NAMALWA (cell line): ENCODE data around the gene MS4A10.

Experiments used
- DNase-seq: peaks from one replicate; pipeline ENCODE4 v3.0.0-alpha.2; 2015; ENCODE audit warnings: low spot score

MS4A10 gene

GRCh38 chr11:60825118-60825517 is 40.0 kb downstream of the MS4A10 start:
- DNase-seq, result no peak

- DNase-seq, result no peak
Measured at GRCh38 chr11:60825790-60826189, 40.7 kb downstream of the MS4A10 start.

DNA sequence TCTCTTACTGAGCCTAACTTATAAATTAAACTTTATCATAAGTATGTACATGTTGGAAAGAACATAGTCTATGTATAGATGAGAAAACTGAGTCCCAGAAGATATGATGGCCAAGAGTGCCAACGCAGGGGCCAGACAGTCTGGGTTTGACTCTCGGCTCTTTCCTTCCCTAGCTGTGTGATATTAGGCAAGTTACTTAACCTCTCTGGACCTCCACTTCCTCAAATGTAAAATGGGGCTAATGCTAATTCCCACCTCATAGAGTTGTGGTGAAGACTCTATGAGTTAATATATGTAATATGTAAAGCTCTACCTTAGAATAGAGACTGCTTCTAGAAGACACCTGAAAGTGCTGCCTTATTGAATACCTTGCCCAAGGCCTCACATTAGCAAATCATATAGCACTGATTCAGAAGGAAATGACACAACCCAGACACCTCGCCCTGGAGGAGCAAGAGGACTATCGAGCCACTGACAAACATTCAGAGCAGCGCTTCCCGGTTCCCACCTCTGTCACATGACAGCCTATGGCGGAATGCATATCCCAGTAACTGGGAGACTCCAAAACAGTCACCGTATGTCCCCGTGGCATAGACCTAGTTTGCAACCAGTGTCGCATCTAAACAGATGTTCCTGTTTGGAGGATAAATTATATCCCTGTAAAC is 45.5 kb downstream of the MS4A10 start:
- no peak for DNase-seq

DNA sequence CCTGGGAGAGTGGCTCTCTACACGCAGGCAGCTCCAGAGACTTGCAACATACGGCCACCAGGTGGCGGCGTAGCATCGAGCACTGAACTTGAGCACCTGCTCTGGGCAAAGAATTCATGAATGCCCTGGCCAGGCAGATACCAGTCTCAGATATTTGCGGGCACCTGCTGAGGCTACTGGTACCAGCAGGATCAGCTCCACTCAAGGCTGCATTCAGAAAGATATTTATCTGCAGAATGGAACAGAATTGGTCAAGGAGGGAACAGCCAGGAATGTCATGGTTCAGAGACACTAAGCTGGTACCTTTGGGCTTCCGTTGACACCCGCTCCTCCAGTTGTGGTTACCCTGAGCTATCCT is 46.0 kb downstream of the MS4A10 start:
- peak; percentile 86 for DNase-seq

GRCh38 chr11:60831501-60832079 is 46.5 kb downstream of the MS4A10 start:
- no peak for DNase-seq

DNA sequence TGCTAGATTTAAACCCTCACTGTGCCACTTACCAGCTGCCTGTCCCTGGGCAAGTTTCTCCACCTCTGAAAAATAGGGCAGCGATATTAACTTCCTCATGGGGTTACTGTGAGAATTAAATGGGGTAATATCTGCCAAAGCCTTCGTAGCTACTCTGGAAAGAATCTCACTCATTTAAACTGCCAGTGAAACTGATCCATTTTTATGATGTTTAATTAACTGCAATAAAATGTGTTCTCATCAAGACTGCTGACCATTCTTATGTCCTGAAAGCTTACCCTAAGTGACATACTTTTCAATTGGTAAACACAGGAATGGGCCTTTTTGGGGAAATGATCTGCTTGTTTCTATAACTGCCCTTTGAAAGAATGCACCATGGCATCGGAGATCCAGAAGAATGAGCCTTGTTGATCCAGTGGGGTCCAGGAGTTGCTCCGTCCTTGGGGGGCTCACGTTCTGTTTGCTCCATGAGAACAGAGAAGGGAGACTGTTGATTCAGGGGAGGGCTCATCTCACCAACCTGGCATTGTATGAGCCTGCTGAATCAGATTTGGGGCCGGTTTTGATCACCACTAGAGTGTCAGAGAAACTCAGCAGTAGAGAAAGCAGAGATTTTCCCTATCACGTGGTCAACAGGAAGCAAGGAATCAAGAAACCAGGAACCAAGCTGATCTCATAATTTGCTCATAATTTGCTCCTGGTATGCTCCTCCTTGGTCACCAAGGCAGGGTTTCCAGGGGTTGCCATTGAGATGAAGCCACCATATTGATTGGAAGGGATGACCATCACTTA is 49.8 kb downstream of the MS4A10 start:
- no peak for DNase-seq

DNA sequence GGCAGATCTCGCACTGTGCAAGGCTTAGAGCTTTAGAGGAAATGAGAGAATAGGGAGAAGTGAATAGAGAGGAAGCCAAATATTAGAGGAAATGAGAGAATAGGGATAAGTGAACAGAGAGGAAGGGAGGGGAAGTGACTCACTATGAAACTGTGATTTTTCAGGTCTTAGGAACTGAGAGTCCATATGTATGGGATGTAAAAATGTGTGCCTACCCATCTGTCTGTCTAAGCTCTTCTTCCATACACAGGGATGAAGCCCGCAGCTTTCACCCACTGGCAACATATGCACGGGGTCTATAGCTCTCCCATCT is 50.4 kb downstream of the MS4A10 start:
- DNase-seq, result no peak

GRCh38 chr11:60836866-60837515 is 51.9 kb downstream of the MS4A10 start:
- no peak for DNase-seq

DNA sequence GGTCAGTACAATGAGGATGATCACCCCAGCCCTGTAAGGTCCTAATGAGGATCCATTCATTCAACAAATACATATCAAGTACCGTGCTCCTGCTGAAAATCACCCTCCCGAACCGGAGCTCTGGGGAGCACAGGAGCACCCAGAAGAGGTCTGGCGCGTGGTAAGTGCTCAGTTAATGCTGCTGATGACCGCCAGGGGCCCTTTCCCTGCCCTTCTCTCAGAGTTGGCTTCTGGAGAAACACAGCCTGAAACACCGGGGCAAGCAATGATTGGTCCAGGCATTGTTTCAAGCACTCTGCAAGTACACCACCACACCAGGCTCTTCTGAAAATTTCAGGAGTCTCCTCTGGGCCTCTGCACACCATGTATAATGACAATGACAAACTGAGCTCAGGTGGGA is 53.0 kb downstream of the MS4A10 start:
- DNase-seq, result no peak

GRCh38 chr11:60840470-60841430 is 55.6 kb downstream of the MS4A10 start:
- no peak for DNase-seq

GRCh38 chr11:60841797-60842667 is 56.9 kb downstream of the MS4A10 start, which contains the start of gene CCDC86:
Gene CCDC86, plus strand, starts transcription at chr11:60842113. Its CDS starts 12 bp downstream, at chr11:60842125.
- DNase-seq, result peak; percentile 97

DNA sequence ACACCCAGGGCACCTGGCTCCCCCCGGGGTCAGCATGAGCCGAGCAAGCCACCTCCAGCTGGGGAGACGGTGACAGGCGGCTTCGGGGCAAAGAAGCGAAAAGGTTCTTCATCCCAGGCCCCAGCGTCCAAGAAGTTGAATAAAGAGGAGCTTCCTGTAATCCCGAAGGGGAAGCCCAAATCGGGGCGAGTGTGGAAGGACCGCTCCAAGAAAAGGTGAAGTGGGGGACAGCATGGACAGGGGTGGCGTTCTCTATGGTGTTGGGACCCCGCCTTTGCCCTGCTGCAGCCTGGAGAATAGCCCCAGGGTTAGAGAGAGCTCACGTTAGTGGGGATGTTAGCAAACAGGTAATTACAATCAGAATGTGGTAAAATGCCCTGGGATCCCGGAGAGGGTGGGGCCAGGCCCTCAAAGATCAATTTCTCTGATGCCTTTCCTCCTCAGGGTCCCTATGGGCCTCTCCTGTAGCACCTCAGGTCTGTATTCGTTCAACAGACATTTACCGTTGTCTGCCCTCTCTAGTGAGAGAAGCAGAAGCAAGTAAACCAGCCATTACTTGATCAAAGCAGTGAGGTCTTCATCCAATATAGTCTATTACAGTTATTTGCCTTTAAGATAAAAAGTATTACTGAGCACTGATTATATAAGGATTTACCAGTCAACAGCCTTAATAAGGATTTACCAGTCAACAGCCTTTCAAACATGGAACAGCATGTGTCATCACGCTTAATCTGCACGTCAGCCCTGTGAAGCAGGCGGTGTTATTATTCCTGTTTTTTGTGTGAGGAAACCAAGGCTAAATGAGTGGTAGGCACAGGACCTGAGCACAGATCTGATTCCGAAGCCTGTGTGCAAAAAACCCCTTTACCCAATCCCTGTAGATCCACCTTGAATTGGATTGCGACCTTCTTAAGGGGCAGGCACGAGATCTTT is 57.8 kb downstream of the MS4A10 start:
- peak; percentile 31 for DNase-seq

- no peak for DNase-seq
Measured at GRCh38 chr11:60844045-60844869, 59.1 kb downstream of the MS4A10 start.

DNA sequence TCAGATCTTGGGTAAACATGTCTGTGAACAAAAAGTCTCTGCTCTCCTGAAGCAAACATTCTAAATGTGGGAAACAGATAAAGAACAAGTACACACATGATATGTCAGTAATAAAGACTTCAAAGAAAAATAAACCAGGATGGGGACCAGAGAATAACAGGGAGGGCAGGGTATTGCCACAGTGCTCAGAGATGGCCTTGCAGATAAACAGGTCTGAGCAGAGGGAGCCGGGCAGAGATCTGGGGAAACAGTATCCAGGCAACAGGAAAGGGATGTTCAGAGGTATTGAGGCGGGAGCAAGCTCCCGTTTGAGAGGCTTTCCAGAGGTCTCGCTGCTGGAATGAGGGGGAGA is 59.7 kb downstream of the MS4A10 start:
- no peak for DNase-seq

- no peak for DNase-seq
Measured at GRCh38 chr11:60845338-60845737, 60.2 kb downstream of the MS4A10 start.

DNA sequence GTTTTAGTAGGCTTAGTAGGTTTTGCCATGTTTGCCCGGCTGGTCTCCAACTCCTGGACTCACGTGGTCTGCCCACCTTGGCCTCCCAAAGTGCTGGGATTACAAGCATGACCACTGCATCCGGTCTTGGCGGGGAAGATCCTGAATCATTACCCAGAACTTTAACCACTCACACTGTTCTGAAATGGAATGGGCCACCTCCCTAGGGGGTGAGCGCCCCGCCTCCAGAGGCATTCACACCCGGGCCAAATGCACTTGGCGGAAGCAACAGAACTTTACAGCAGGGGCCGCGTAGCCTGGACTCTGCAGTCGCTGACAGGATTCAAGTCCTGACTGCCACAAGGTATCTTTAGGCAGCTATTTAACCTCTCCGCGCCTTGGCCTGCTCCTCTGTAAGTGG is 62.1 kb downstream of the MS4A10 start:
- no peak for DNase-seq

GRCh38 chr11:60847896-60848295 is 62.8 kb downstream of the MS4A10 start:
- no peak for DNase-seq

DNA sequence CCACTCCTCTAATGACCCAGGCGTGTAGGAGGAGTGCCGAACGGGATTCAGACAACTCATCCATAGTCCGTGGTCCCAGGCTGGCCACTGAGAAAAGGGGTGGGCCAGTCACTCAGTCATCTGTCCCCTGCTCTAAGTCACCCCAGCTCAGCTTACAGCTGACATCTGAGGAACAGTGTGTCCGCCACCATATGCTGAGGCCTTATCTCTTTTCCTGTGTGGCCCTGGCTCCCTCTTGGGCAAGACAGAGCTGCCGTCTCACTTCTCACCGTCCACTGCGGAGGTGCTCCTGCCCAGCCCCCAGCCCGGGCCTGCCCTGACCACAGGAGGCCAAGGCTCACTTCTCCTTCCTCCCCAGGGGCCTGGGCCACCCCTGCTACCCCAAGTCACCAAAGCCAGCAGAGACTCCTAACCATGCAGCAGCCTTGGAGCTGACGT is 63.6 kb downstream of the MS4A10 start:
- no peak for DNase-seq
